Esophagus muscularis mucosa (tissue), 3 donors: Measurements from ENCODE around the gene PLA2G4C.

Experiments
- POLR2A ChIP-seq: fragments of 450-650 bp; IDR thresholded peaks from one replicate; pipeline ENCODE4 v1.6.1; 2017; ENCODE audit warnings: antibody characterized with exemption, moderate library complexity, mild to moderate bottlenecking, low read depth
- POLR2AphosphoS5 ChIP-seq, 2 donors: sonication (generic); formaldehyde crosslinking; IDR thresholded peaks; one replicate each; pipeline ENCODE4 v1.6.1; 2017; ENCODE audit warnings: antibody characterized with exemption in 2 of 2
- TF ChIP-seq, protein P1 (sequence below), 3 experiments: fragments of 200-600 bp in 2 of 3; fragments of 450-650 bp in 1 of 3; sonication (generic) in 2 of 3; IDR thresholded peaks; one replicate each; pipeline ENCODE4 v1.5.1; 2017 to 2019; ENCODE audit warnings: antibody characterized with exemption in 3 of 3, mild to moderate bottlenecking in 2 of 3, moderate library complexity in 1 of 3

DNA sequence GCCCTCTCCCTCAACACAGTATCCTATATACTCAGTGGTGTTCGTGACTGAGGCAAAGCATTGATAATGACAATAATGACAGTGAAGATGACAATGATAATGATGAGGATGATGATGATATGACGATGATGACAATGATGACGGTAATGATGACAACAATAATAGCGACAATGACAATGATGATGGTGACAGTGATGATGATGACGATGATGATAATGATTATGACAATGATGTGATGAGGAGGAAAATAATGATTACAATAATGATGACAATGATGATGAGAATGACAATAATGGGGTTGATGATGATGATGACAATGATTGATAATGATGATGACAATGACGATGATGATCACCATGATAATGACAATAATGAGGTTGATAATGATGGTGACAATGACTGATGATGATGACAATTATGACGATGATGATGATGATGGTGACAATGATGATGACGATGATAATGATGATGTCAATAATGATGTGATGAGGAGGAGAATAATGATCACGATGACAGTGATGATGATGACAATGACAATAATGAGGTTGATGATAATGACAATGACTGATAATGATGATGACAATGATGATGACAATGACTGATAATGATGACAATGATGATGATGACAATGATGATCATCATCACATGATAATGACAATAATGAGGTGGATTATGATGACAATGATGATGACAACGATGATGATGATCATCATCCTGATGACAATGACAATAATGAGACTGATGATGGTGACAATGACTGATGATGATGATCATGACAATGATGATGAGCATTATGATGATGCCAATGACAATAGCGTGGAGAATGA is 99.5 kb downstream of the PLA2G4C start:
- TF ChIP-seq, protein P1, sequence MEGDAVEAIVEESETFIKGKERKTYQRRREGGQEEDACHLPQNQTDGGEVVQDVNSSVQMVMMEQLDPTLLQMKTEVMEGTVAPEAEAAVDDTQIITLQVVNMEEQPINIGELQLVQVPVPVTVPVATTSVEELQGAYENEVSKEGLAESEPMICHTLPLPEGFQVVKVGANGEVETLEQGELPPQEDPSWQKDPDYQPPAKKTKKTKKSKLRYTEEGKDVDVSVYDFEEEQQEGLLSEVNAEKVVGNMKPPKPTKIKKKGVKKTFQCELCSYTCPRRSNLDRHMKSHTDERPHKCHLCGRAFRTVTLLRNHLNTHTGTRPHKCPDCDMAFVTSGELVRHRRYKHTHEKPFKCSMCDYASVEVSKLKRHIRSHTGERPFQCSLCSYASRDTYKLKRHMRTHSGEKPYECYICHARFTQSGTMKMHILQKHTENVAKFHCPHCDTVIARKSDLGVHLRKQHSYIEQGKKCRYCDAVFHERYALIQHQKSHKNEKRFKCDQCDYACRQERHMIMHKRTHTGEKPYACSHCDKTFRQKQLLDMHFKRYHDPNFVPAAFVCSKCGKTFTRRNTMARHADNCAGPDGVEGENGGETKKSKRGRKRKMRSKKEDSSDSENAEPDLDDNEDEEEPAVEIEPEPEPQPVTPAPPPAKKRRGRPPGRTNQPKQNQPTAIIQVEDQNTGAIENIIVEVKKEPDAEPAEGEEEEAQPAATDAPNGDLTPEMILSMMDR (IDR thresholded peaks at IDR 0.05) = no peak
- TF ChIP-seq POLR2AphosphoS5 (IDR thresholded peaks at IDR 0.05) (no peak), POLR2A (no peak)
